T-helper 22 cell (primary cell): ENCODE data around the gene KCNIP1.

Experiments used
- DNase-seq: peaks from one replicate; pipeline ENCODE4 v3.0.0-alpha.2; 2020; ENCODE audit warnings: low read depth

Gene KCNIP1

GRCh38 chr5:170483701-170484458 is 19.9 kb upstream of the KCNIP1 start:
- DNase-seq = no peak

DNA sequence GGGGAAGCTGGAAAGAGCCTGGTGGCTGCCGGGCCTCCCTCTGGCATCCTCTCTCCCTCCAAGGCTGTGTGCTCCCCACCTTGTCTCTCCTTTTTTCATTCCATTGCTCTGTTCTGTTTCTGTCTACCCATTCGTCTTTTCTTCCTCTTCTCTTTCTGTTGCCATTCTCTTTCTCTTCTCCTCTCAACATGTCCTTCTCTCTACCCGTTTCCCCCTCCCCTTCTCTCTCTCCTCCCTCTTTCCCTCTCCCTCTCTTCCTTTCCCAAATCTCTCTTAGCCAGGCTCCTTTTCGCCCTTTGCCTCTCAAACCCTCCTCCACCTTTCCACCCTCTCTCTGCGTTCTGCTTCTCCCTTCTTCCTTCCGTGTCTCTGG is 19.4 kb upstream of the KCNIP1 start:
- DNase-seq = no peak

- DNase-seq = no peak
These were observed 18.8 kb upstream of the KCNIP1 start for GRCh38 chr5:170484847-170485615.

- no peak for DNase-seq
These were observed 18.3 kb upstream of the KCNIP1 start for GRCh38 chr5:170485616-170485911.

DNA sequence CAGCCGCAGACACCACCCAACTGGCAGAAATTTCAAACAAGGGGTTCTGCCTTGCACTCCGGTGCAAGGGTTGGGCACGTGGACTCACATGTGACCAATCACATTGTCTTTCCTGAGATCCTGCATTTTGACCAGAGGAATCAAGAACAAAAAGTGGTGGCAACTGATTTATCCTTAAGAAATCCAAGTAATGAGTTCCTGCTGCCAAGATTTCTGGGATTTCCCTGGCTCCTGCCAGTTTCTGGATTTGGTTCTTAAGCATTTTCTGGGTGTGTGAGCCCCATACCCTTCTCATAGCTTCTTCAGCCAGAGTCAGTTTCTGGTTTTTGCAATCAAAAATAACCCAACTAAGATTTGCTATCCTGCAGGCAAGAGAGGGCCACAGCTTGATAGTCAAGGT is 17.4 kb upstream of the KCNIP1 start:
- DNase-seq = no peak

DNA sequence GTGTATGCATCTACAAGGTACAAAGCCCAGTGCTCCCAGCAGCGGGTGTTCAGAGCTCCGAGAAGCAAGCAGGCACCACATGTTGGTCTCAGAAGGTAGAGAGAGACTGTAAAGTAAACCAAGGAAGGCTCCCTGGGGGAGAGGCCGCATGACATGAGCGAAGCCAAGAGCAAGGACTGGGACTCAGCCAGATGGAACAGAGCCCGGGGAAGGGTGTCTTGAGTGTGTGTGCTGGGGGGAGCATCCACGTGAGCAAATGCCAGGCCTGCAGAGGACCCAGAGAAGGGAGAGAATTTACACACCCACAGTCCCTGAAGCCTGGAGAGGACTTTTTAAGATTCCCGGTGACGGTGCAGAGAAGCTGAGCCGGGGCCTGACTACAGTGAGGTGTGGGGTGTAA is 15.2 kb upstream of the KCNIP1 start:
- no peak for DNase-seq

DNA sequence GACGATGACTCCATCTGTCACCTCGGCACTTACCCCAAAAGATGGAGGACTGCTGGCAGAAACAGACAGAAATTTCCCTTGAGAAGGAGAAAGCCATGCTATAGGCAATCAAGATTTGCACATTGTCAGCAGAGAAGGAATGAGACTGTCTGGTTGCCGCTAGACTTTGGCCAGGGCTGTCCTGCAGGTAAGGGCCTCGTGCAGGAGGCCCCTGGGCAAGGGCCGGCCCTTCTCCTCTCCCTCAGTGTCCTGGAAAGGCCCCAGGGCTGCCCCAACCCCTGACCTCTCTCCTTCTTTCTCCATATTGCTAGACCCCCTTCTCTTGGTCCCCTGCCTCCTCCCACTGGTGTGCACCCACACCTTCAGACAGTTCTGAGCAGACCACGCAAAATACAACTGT is 14.6 kb upstream of the KCNIP1 start:
- DNase-seq = no peak

GRCh38 chr5:170490381-170490780 is 13.4 kb upstream of the KCNIP1 start:
- no peak for DNase-seq

- DNase-seq = no peak
These were observed 12.3 kb upstream of the KCNIP1 start for GRCh38 chr5:170491479-170491878.

- DNase-seq = no peak
These were observed 10.6 kb upstream of the KCNIP1 start for GRCh38 chr5:170493028-170493820.

DNA sequence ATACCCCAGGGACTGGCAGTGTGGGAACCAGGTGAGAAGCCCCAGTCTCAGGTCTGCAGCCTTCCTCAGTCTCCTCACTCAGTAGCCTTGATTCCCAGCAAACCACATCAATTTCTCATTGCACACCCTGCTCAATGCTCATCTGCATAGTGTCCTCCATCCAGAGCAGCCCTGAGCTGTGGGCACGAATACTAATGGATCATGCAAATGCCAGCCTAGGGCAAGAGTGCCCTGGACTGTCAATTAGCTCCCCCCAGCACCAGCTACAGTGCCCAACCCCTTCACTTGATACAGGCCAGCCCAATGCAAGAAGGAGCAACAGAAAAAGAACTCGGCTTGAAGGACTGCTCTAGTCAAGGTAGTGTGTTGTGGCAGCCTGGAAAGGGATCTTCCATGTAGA is 9.8 kb upstream of the KCNIP1 start:
- no peak for DNase-seq

DNA sequence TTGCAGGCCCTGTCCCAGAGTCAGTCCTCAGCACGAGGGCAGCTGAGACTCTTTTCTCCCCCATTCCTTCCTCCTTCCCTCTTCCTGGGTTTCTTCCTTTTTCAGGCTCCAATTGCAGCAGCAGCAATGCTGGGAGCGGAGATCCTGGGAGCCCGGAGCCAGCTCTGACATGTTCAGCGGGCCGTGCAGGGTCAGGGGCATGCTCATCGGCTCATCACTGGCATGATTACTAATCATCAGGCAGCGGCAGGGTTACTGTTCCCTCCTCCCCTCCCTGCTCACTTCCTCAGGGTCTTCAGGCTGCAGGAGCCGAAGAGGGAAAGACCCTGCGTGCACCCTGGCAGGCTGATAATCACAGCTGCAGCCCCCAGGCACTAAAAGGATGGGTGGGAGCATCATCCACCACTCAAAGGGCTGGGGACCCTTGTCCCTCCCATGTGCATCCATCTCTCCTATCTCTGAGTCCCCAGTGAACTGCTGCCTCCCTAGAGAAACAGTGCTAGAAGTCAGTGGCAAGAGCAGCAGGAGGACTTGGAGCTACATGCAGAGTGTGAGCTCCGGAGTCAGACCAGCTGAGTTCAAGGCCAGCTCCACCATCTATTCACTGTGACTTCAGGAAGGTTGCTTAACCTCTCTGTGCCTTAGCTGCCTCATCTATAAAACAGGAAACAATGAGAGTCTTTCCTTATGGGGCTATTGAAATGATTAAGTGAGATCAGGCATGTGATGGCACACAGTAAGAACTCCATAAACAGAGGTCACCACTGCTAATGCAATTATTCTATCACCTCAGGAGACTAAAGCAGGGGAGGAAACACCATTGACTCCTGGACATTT is 7.8 kb upstream of the KCNIP1 start:
- no peak for DNase-seq

- DNase-seq = no peak
These were observed 7.2 kb upstream of the KCNIP1 start for GRCh38 chr5:170496662-170497028.

- no peak for DNase-seq
These were observed 6.3 kb upstream of the KCNIP1 start for GRCh38 chr5:170497311-170498038.

GRCh38 chr5:170498811-170499351 is 4.9 kb upstream of the KCNIP1 start:
- no peak for DNase-seq

DNA sequence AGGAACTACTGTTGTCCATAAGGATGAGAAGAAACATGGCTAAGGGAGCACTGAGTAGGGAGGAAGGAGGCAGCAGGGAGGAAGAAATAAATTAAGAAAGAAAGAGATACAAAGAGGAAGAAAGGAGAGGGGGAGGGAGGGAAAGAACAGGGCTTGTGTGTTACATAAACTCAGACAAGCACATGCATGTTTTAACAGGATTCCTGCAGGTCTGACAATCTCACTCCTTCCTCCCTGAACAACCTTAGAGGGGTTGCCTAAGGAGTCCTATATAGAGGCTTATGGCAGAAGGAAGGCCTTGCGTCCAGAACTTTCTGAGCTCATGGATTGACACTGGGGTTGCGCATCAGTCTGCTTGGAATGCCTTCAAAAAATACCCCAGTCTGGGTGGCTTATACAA is 4.2 kb upstream of the KCNIP1 start:
- DNase-seq = no peak

DNA sequence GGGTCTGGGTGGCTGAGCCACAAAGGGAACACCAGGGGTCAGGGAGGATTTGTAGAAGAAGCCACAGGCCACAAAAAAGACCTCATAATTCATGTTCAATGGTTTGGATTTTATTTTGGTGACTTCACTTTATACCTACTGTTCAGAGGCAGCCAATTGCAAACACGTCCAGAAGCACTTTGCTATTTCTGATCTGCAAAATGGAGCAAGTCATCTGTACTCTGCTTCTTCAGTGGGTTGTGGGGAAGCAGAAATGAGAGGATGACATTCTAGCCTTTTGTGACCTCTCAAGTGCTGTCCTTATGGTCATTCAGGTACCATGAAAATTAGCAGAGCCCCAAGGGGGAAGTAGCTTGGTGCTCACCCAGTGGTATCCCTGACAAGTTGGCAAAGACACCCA is 2.5 kb upstream of the KCNIP1 start:
- no peak for DNase-seq

DNA sequence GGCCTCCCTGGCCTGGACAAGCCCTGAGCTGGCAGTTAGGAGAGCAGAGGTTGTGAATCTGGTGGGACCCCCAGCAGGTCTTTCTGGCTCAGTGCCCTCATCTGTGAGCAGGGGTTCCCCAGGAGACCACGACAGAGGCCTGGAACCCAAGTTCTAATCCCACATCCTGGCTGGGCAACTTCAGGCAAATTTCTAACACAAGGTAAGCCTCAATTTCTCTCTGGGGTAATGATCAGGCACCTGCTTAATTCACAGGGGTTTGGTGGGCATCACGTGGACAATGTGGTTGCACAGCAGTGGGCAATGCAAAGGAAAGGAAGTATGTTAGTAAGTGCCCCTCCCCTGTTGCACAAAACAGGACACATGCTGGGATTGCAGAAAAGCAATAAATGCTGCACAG is 1.9 kb upstream of the KCNIP1 start:
- no peak for DNase-seq

- no peak for DNase-seq
These were observed 921 bp downstream of the KCNIP1 start for GRCh38 chr5:170504616-170505266.

- DNase-seq = no peak
These were observed 4.2 kb downstream of the KCNIP1 start for GRCh38 chr5:170508036-170508435.
